M059J (cell line): Measurements from ENCODE around the gene PSRC1. TPM values are rescaled to one million over a fixed set of nuclear protein-coding genes. Genes with fewer than 3 reads are reported as not detected.

Experiments
- DNase-seq: peaks from one replicate; pipeline ENCODE4 v3.0.0-alpha.2; 2012; ENCODE audit warnings: low read depth
- total RNA-seq: library from RNA; depleted of rRNA; stranded (reverse); fragments of >200 nt; shearing (Covaris generic); gene quantifications from 2 replicates; pipeline ENCODE4 v1.2.3, GENCODE V29; 2014

Gene PSRC1
- total RNA-seq, 1 experiment from 2014 or later = 83.5 TPM

DNA sequence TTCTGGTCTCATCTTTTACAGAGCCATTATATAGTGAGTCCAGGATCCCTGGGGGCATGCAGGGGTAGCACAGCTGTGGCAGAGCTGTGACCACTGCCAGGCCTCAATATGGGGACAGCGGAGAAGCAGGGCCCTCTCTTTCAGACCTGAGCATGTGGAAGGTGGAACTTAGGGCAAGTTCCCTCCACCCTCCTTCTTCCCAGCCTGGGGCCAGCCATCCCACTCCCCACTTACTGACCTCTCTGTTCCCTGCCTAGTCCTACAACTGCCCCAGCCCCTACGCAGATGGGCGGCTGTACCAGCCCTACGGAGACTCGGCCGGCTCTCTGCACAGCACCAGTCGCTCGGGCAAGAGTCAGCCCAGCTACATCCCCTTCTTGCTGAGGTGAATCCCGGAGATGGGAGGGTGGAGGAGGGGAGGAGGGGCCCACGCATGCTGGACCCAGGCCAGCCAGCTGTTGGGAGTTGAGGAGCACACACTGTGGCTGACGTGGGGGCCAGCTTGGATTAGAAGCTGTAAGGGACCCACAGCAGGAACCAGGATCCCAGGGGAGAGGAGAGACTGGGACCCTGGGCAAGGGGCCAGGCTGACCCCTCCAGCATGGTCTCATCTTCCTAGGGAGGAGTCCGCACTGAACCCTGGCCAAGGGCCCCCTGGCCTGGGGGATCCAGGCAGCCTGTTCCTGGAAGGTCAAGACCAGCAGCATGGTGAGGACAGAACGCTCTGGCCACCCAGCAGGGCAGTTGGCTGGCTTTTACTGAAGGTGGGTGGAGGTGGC is 10.7 kb downstream of the PSRC1 start:
- DNase-seq = no peak

DNA sequence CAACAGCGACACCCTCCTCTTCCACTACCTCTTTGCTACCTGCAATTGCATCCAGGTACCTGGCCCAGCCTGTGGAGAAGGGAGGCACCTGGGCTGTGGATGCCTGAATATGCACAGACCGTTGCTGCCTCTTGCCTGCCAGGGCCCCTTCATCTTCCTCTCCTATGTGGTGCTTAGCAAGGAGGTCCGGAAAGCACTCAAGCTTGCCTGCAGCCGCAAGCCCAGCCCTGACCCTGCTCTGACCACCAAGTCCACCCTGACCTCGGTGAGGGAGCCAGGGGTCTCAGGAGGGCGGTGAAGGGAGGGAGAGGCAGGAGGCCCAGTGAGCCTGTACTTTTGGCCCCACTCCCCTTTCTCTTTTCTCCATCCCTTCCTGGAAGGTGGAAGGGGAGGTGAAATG is 11.5 kb downstream of the PSRC1 start:
- DNase-seq = no peak

DNA sequence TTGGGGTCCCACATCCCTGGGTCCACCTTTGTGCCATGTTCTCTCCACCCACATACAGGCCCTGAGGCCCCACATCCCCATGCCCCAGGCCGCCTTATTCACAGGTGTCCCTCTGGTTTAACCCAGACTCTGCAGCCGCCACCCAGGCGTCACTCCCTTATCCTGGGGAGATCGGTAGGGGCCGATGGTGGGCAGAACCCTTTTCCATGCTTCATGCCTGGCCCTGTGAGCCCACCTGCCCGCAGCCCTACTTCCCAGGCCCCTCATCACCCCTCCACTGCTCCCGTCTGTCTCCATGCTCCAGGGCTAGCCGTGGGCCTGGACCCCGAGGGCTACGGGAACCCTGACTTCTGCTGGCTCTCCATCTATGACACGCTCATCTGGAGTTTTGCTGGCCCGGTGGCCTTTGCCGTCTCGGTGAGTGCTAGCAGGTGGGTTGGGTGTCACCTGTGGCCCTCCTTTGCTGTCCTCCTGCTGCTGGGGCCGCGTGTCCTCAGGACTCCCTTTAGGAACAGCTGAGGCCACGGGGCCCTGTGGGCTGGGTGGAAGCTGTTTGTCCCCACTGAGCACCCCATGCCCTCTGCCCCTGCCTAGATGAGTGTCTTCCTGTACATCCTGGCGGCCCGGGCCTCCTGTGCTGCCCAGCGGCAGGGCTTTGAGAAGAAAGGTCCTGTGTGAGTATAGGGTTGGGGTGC is 12.2 kb downstream of the PSRC1 start:
- DNase-seq = no peak

DNA sequence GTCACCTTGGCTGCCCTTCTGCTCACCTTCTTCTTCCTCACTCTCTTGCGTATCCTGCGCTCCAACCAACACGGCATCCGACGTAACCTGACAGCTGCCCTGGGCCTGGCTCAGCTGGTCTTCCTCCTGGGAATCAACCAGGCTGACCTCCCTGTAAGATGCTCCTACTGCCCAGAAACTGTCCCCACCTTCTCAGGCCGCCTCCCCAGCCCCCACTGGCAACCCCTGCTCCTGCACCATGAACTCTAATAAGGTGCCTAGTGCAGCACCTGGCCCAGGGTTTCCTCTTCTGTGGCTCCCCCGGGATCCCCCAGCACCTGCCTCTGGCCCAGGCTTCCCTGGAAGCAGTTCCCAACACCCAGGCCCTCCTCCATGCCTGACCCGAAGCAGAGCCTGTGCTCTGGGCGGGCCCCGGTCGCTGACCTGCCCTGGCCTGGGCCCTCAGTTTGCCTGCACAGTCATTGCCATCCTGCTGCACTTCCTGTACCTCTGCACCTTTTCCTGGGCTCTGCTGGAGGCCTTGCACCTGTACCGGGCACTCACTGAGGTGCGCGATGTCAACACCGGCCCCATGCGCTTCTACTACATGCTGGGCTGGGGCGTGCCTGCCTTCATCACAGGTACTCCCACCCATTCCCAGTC is 12.8 kb downstream of the PSRC1 start:
- DNase-seq = no peak

DNA sequence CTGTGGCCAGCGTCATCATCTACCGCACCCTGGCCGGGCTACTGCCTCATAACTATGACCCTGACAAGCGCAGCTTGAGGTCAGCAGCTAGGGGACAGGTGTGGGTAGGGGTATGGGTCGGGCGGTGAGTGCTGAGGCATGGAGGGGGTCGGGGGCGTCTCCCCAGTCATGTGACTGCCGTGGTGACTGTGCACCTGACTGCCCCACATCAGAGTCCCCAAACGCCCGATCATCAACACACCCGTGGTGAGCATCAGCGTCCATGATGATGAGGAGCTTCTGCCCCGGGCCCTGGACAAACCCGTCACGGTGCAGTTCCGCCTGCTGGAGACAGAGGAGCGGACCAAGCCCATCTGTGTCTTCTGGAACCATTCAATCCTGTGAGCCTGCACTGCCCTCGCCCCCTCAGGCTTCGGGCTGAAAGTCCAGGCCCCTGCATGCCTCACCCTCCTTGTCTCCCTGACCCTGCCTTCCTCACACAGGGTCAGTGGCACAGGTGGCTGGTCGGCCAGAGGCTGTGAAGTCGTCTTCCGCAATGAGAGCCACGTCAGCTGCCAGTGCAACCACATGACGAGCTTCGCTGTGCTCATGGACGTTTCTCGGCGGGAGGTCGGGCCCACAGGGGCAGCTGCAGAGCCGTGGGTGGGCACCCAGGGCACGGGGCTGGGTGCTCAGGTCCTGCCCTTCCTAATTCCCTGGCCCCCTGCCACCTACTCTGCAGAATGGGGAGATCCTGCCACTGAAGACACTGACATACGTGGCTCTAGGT is 13.5 kb downstream of the PSRC1 start:
- no peak for DNase-seq

DNA sequence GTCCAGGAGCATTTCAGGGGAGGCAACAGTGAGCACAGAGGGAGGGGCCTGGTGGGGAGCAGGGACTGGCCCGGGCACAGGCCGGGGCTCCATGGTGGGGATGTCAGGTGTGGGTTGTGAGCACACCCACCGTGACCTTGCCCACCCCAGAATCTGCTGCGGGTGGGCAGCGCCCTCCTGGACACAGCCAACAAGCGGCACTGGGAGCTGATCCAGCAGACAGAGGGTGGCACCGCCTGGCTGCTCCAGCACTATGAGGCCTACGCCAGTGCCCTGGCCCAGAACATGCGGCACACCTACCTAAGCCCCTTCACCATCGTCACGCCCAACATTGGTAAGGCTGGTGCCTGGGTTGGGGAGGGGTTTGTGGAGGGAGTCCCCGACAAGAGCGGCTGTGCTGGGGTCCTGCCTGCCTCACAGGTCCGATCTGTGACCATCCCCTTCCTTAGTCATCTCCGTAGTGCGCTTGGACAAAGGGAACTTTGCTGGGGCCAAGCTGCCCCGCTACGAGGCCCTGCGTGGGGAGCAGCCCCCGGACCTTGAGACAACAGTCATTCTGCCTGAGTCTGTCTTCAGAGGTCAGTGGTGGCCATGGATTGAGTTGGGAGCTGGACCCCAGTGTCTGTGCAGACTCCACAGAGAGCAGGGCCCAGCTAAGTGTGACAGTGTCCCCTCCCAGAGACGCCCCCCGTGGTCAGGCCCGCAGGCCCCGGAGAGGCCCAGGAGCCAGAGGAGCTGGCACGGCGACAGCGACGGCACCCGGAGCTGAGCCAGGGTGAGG is 14.3 kb downstream of the PSRC1 start:
- no peak for DNase-seq

DNA sequence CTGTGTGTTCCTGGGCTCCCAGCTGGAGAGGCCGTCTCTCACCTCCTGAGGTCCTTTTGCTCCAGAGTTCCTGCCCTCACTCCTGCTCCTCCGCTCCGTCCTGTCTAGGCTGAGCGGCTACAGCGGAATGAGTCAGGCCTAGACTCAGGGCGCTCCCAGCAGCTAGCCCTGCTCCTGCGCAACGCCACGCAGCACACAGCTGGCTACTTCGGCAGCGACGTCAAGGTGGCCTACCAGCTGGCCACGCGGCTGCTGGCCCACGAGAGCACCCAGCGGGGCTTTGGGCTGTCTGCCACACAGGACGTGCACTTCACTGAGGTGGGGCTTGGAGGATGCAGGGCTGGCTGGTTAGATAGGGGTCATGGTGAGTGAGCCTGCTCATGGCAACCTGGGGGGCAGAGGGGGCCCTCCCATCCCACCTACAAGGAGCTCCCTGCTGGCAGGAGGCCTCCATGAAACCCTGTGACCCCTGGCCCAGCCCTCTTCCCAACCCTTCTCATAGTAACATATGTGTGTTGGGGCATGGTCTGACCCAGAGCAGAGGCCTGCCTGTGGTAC is 15.1 kb downstream of the PSRC1 start:
- DNase-seq = no peak

DNA sequence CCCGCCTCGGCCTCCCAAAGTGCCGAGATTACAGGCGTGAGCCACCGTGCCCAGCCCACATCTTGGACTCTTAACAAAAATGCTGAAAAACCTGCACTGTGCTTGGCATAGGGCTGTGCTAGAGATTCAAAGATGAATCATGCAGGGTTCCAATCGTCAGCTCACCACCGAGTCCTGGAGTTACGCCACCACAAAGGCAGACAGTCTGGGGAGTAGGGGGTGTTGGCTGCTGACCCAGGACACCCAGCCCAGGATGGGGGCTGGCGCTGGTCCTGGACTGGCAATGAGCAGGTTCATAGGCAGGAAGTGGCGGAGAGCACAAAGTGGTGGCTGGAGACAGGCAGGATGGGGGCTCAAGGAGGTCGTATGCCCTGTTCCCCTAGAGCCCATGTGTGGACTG is 16.0 kb downstream of the PSRC1 start:
- peak; percentile 90 for DNase-seq

DNA sequence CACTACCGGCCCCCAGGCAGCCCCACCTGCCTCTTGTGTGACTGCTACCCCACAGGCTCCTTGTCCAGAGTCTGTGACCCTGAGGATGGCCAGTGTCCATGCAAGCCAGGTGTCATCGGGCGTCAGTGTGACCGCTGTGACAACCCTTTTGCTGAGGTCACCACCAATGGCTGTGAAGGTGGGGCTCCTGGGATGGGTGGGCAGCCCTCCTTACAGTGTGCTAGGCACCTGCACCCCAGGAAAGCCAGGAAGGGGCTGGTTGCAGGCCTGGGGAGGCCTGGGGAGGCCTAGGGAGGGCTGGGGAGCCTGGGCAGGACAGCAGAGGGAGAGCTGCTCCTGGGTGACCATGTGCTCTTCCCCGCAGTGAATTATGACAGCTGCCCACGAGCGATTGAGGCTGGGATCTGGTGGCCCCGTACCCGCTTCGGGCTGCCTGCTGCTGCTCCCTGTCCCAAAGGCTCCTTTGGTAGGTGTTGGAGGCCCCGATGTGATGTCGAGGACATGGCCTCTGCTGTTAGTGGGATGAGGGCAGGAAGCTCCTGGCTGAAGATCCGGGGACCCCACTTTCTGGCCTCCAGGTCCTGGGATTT is 17.1 kb downstream of the PSRC1 start:
- no peak for DNase-seq

DNA sequence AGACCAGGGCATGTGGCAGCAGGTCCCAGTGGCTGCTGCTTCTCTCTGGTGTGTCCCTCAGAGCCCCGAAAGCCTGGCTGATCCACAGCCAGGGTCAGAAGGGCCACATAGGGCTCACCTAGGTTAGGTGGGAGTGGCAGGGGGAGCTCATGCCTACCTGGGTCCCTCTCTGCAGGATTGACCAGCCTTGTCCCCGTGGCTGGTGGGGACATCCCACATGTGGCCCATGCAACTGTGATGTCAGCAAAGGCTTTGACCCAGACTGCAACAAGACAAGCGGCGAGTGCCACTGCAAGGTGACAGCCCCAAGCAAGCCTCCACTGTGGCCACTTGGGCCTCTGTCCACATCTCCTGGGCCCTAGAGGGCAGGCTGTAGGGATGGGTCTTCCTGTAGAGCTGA is 17.9 kb downstream of the PSRC1 start:
- no peak for DNase-seq

DNA sequence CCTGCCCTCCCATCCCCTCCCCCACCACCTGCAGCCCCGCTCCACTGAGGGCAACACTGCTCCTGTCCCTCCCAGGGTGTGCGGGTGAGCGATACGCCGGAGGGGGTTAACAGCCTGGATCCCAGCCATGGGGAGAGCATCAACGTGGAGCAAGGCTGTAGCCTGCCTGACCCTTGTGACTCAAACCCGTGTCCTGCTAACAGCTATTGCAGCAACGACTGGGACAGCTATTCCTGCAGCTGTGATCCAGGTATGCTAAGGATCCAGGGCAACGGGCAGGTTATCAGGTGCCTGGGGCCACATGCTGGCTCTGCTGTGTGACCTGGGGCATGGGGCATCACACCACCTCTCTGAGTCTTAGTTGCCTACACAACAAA is 18.6 kb downstream of the PSRC1 start:
- no peak for DNase-seq

DNA sequence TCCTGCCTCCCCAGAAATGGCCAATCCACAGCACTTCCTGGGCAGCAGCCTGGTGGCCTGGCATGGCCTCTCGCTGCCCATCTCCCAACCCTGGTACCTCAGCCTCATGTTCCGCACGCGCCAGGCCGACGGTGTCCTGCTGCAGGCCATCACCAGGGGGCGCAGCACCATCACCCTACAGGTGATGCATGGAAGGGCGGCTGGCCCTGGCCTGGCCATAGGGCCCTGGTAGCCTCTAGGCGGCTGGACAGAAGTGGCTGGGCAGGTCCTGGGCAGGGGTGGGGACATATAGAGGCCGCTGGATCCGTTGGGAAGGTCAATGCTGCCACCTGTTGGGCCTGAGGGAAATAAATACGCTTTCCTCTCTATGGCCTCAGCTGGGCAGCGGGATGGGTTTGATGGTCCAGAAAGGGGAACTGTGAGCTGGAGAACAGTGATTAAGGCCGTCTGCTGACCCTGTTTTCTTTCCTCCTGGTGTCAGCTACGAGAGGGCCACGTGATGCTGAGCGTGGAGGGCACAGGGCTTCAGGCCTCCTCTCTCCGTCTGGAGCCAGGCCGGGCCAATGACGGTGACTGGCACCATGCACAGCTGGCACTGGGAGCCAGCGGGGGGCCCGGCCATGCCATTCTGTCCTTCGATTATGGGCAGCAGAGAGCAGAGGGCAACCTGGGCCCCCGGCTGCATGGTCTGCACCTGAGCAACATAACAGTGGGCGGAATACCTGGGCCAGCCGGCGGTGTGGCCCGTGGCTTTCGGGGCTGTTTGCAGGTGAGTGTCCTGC is 19.2 kb downstream of the PSRC1 start:
- peak; percentile 83 for DNase-seq

DNA sequence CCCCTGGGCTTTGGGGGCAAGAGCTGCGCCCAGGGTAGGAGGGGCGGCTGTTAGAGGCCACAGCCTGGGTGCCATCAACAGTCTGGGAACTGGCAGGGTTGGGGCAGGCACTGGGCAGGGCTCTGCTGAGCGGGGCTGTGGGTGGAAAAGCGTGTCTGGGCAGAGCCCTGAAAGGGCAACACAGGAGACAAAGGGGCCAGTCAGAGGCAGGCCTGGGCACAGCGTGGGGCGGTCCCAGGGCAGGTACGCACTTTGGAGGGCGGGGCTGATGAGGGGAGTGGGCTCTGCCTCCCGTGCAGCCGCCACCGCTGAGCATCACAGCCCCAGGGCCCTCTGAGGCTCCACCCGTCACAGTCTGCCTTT is 19.7 kb downstream of the PSRC1 start:
- DNase-seq = no peak

DNA sequence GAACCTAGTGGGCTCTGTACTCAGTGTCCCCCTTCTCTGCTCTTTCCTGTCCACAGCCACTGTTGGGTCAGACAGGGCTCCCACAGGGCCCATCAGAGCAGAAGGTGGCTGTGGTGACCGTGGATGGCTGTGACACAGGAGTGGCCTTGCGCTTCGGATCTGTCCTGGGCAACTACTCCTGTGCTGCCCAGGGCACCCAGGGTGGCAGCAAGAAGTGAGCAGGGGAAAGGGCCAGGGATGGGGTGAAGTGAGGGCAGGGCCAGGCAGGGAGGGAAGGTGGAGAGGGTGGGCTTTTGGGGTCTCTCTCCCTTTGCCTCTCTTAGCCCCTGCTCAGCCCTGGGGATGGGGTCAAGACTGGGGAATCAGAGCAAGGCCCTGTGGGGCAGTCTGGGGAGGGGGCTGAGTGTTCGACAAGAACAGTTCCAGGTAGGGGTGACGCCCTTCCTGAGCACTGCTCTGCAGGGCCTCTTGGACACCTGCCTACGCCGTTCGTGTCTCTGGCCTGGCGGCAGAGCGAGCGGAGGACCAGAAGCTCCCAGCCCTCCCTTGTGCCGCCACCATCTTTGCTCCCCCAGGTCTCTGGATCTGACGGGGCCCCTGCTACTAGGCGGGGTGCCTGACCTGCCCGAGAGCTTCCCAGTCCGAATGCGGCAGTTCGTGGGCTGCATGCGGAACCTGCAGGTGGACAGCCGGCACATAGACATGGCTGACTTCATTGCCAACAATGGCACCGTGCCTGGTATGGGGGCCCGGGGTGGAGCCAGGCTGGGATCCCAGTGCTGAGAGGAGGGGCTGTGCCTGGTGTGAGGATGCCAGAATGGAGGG is 20.5 kb downstream of the PSRC1 start:
- DNase-seq = no peak

DNA sequence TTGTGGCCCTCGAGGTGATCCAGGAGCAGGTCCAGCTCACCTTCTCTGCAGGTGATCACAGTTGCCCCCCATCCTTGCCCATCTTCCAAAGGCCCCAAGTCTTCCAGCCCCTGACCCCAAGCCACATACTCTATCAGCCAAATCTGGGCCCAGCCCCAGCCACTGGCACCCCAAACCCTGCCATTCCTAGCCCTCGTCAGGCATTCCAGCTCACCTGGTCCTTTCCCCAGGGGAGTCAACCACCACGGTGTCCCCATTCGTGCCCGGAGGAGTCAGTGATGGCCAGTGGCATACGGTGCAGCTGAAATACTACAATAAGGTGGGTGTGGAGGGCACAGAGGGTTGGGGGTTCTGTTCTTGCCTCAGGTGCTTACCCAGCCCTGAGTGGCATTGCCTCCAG is 21.4 kb downstream of the PSRC1 start:
- DNase-seq = no peak

DNA sequence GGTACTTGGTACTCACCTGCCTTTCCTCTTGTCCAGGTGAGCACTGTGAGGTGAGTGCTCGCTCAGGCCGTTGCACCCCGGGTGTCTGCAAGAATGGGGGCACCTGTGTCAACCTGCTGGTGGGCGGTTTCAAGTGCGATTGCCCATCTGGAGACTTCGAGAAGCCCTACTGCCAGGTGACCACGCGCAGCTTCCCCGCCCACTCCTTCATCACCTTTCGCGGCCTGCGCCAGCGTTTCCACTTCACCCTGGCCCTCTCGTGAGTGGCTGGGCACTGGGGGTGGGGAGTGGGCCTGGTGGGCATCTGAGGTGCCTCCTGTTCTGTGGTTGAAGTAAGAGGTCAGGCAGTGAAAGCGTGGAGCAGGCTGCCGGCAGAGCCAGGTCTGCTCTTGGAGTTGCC is 21.9 kb downstream of the PSRC1 start:
- no peak for DNase-seq

DNA sequence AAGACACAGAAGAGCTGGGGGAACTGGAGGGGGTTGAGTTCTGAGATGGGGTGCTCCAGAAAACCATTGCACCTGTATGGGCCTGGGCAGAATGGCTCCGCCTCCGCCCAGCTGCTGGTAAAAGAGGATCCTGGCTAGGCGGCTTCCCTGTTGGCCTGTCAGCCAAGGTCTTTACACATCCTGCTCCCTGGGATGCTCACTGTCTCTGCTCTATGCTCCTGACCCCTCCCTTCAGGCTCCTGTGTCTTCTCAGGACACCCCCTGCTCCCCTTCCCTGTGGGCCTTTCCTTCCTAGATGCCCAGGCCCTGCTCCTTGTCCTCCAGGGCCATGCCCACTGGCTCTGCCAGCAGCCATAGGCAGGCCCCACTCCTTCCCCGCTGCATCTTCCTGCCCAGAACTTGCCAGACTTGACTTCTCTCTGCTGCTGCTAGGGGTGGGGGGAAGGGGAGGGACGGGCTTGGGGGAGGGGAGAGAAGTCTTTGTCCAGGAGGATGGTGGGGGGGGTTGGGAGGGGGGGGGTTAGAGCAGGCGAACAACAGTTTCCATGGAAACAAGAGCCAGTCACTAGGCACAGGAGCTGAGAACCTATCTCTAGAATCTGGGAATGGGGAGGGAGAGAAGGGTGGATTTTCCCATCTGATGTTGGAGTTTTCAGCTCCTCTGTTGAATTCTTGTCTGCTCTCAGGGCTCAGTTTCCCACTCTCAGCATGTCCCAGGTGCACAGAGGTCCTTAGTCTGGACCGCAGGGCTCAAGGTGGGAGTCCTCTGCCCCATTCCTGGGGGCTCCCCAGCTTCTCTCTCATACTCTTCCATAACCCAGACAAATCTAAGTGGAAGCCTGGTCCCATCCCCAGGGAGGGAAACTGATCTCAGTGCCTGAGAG is 23.0 kb downstream of the PSRC1 start:
- DNase-seq = no peak
